A549 (cell line): Measurements from ENCODE around the gene CUEDC2.

Source experiments
- BCL3 ChIP-seq: fragments of >200 bp; sonication (Bioruptor Twin); formaldehyde crosslinking; IDR thresholded peaks from 3 replicates; pipeline ENCODE4 v1.6.1; 2016
- CEBPB ChIP-seq, 2 experiments: fragments of >200 bp in 1 of 2; sonication (Bioruptor Twin) in 1 of 2; formaldehyde crosslinking in 1 of 2; IDR thresholded peaks; 2 replicates each; pipeline ENCODE4 v1.6.1; 2012 to 2016
- CHD2 ChIP-seq: fragments of 150-350 bp; IDR thresholded peaks from 2 replicates; pipeline ENCODE4 v1.6.1; 2014; ENCODE audit warnings: low read length; ENCODE audit not compliant: partially characterized antibody
- CTCF ChIP-seq: fragments of >200 bp; sonication (Bioruptor Twin); formaldehyde crosslinking; IDR thresholded peaks from 3 replicates; pipeline ENCODE4 v1.5.1; 2016
- HOXA7 ChIP-seq: fragments of 250-450 bp; sonication (Bioruptor Pico); IDR thresholded peaks from 2 replicates; pipeline ENCODE4 v1.5.0; 2020; ENCODE audit warnings: mild to moderate bottlenecking, moderate library complexity
- JUN ChIP-seq, 2 experiments: fragments of >200 bp; sonication (Bioruptor Twin); formaldehyde crosslinking; IDR thresholded peaks; 2 replicates in 1 of 2; 3 replicates in 1 of 2; pipeline ENCODE4 v1.6.1; 2016 to 2017
- MAZ ChIP-seq: fragments of 150-350 bp; IDR thresholded peaks from 2 replicates; pipeline ENCODE4 v1.6.1; 2014; ENCODE audit warnings: antibody characterized with exemption, low read depth, low read length, borderline replicate concordance
- NFE2L2 ChIP-seq: fragments of 150-350 bp; conservative IDR thresholded peaks from 2 replicates; pipeline ENCODE4 v1.6.1; 2014; ENCODE audit warnings: low read length
- NR3C1 ChIP-seq: fragments of >200 bp; sonication (Bioruptor Twin); formaldehyde crosslinking; IDR thresholded peaks from 3 replicates; pipeline ENCODE4 v1.6.1; 2017
- POLR2A ChIP-seq: IDR thresholded peaks from 2 replicates; pipeline ENCODE4 v1.6.1; 2012; ENCODE audit warnings: mild to moderate bottlenecking, low read length
- RAD21 ChIP-seq, 2 experiments: fragments of >200 bp in 1 of 2; sonication (Bioruptor Twin) in 1 of 2; formaldehyde crosslinking in 1 of 2; IDR thresholded peaks in 1 of 2; conservative IDR thresholded peaks in 1 of 2; 2 replicates in 1 of 2; 3 replicates in 1 of 2; pipeline ENCODE4 v1.6.1; 2012 to 2018; ENCODE audit warnings: inconsistent platforms in 1 of 2

DNA sequence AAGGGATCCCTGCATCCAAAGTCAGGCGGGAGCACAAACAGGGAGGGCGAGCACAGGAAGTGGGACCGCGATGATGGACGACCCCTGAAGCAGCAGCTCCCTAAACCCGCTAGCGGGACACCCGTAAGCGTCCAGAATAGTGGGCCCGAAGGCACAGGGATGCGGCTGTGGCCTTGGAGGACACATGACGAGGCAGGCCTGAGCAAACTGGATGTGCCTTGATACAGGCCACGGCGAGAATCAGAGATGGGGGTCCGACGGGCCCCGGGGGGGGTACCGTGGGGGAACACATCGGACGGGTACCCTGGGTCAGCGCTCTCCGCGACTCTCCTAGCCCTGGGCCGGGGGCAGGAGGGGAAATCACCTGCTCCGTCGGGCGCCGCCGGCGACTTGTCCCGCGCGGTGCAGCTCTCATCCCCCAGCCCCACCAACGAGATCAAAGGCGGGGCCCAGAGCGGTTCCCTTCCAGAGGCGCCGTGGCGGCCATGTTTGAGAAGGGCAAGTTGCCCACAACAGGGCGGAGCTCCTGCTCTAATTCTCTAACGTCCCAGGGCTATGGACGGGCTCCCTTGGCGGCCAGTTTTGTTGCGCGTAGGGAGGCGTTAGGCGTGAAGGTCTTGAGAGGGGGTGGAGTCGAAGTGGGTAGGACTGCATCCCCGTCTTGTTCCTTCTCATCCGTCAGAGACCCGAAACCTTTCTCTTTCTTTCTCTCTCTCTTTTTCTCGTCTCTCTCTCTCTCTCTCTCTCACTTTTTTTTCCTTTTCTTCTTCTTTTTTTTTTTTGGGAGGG is at the start of gene CUEDC2:
- TF ChIP-seq RAD21 (conservative IDR thresholded peaks at IDR 0.05 in 1 of 2, IDR thresholded peaks at IDR 0.05 in 1 of 2) (no peak; a peak in 1 of 5 replicates), MAZ (no peak), CTCF (no peak), BCL3 (peak; percentile 44; the same call in 1 of the 3 replicates), HOXA7 (CRISPR knock-in tag) (no peak), POLR2A (peak; percentile 63; the same call in 1 of the 2 replicates), CHD2 (no peak), JUN (IDR thresholded peaks at IDR 0.05) (peak in 1 of 2 experiments; percentile 74; a peak in 3 of 5 replicates), NR3C1 (no peak), NFE2L2 (no peak), CEBPB (IDR thresholded peaks at IDR 0.05) (no peak)
